ENCODE measurements around the gene ZEB2. TPM values are rescaled to one million over a fixed set of nuclear protein-coding genes. Genes with fewer than 3 reads are reported as not detected.
A peak's percentile ranks its signal among the peaks of the same experiment; 100 is the strongest.

The ZEB2 gene
- total and polyA plus RNA-seq, 2 of the 8 experiments (the other 6 are each of a cell fraction or from before 2014, with no cell fraction given): 0.38 TPM; not detected in 1

GRCh38 chr2:144431392-144431783 lies 88.5 kb downstream of the ZEB2 start:
- Histone ChIP-seq H4K5ac (ENCODE audit: insufficient read length, low read depth, low read length) (no peak overlapping the region), H3K79me2 (ENCODE audit: control insufficient read depth in 1 of 2, insufficient read depth in 2 of 2, low read length in 2 of 2) (no peaks in the 10 kb centered on the region), H2AFZ (ENCODE audit: low read length) (no peak overlapping the region), H3K23me2 (ENCODE audit: low read depth, low read length) (no peaks in the 10 kb centered on the region), H3K56ac (replicated peaks; ENCODE audit: insufficient read length, low read depth, low read length) (no peak overlapping the region), H2BK120ac (replicated peaks; ENCODE audit: low read depth, low read length) (no peak overlapping the region), H2BK20ac (ENCODE audit: low read length) (no peak overlapping the region), H2BK15ac (ENCODE audit: low read length) (no peak overlapping the region), H3K4me3 (ENCODE audit: extremely low read depth in 1 of 4, insufficient read depth in 2 of 4, low read depth in 3 of 4, low read length in 4 of 4) (peak overlapping the region in 1 of 4 experiments; percentile 37; a peak in 2 of 8 replicates), H3K4me1 (replicated peaks in 1 of 4; ENCODE audit: control insufficient read depth in 3 of 4, insufficient read depth in 4 of 4, low read length in 3 of 4) (peaks cover 0 to 10% (median 6%) of the 10 kb centered on the region in 4 experiments; a peak in 4 of 7 replicates), H2AK5ac (ENCODE audit: low read depth, low read length) (no peak overlapping the region), H3K27me3 (replicated peaks in 1 of 4; ENCODE audit: control insufficient read depth in 3 of 4, extremely low read depth in 1 of 4, insufficient read depth in 3 of 4, low read length in 3 of 4) (no peaks in the 10 kb centered on the region), H3K4ac (replicated peaks; ENCODE audit: insufficient read length, low read depth, low read length) (no peak overlapping the region), H3K9ac (replicated peaks in 1 of 4; ENCODE audit: extremely low read depth in 1 of 4, low read depth in 3 of 4, low read length in 3 of 4) (no peak overlapping the region), H3K9me3 (ENCODE audit: insufficient read depth in 2 of 2, low read depth in 1 of 2, low read length in 1 of 2) (no peaks in the 10 kb centered on the region), H3K4me2 (ENCODE audit: insufficient read depth in 1 of 2, low read depth in 2 of 2, low read length in 2 of 2) (peak overlapping the region in 1 of 2 experiments; percentile 56; a peak in 1 of 4 replicates), H4K20me1 (replicated peaks in 1 of 2; ENCODE audit: control insufficient read depth in 1 of 2, insufficient read depth in 2 of 2, low read length in 2 of 2) (no peaks in the 10 kb centered on the region), H3K27ac (ENCODE audit: low read depth, low read length) (no peak overlapping the region), H2BK5ac (ENCODE audit: low read depth, low read length) (no peak overlapping the region), H3K36me3 (ENCODE audit: control insufficient read depth in 2 of 4, insufficient read depth in 4 of 4, low read length in 3 of 4) (no peaks in the 10 kb centered on the region; a peak in 1 of 8 replicates), H4K91ac (replicated peaks; ENCODE audit: insufficient read length, low read length) (no peak overlapping the region), H3K14ac (ENCODE audit: insufficient read length) (no peak overlapping the region), H3K79me1 (ENCODE audit: low read depth, low read length) (no peaks in the 10 kb centered on the region), H3K18ac (ENCODE audit: extremely low read depth, low read length) (no peak overlapping the region), H4K8ac (ENCODE audit: extremely low read depth, insufficient read depth, low read length) (no peak overlapping the region), H3K23ac (ENCODE audit: insufficient read length) (no peak overlapping the region), H2BK12ac (ENCODE audit: low read depth, low read length) (no peak overlapping the region)
- POLR2A ChIA-PET (ENCODE audit: partially characterized antibody): interaction anchor here (0.7 kb wide), 1 partner anchor 104 kb away, joined by 4 read pairs; no protein-coding TSS in a partner anchor
- 10% methylated on average over 8 of the region's 8 CpGs; no CpG with 5 or more reads in 1 of the 2 experiments for WGBS, 2 experiments (ENCODE audit: extremely low coverage in 1 of 2, insufficient coverage in 1 of 2, insufficient read length in 1 of 2, insufficient replicate concordance in 2 of 2, low coverage in 1 of 2, low lambda C conversion rate in 2 of 2, missing lambda C conversion rate in 1 of 2)
- CTCF ChIA-PET (ENCODE audit: partially characterized antibody): interaction anchor here (0.6 to 1.1 kb wide), 6 partner anchors 17 to 270 kb away, joined by 3 to 7 read pairs (median 4); no protein-coding TSS in a partner anchor
- FAIRE-seq (peak; percentile 45), DNase-seq (ENCODE audit: low read depth in 1 of 2, low spot score in 2 of 2) (no peak)
- no peak for TF ChIP-seq SP2 (IDR thresholded peaks at IDR 0.05; ENCODE audit: low read length)
- TF ChIP-seq, protein P1, sequence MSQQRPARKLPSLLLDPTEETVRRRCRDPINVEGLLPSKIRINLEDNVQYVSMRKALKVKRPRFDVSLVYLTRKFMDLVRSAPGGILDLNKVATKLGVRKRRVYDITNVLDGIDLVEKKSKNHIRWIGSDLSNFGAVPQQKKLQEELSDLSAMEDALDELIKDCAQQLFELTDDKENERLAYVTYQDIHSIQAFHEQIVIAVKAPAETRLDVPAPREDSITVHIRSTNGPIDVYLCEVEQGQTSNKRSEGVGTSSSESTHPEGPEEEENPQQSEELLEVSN (IDR thresholded peaks at IDR 0.05): peak; percentile 58
- no peak for TF ChIP-seq SAP30 (IDR thresholded peaks at IDR 0.05; ENCODE audit: insufficient read depth, insufficient replicate concordance, low read length)
- TF ChIP-seq SIN3A (conservative IDR thresholded peaks at IDR 0.05 in 1 of 2, IDR thresholded peaks at IDR 0.05 in 1 of 2; ENCODE audit: low read depth in 1 of 2, low read length in 2 of 2): no peak
